Body of pancreas (tissue), 4 donors: Measurements from ENCODE around the gene IL17RB. TPM values are rescaled to one million over a fixed set of nuclear protein-coding genes. Genes with fewer than 3 reads are reported as not detected.

ENCODE experiments used
- ATAC-seq: fragments of 150-250 bp; one replicate; pipeline ENCODE4 v1.9.1; 2016
- DNase-seq, 4 donors: peaks; one replicate each; pipeline ENCODE4 v3.0.0-alpha.2; 2019
- H3K27ac ChIP-seq, 4 donors: fragments of 200-600 bp; sonication (generic); 1 replicate in 3 of 4; 2 replicates in 1 of 4; pipeline versions ENCODE4 v1.5.1 to v1.6.1; 2016 to 2019; ENCODE audit warnings: mild to moderate bottlenecking in 1 of 4, mixed read lengths in 1 of 4, moderate library complexity in 1 of 4
- H3K27me3 ChIP-seq, 2 donors: fragments of 200-600 bp; sonication (generic); one replicate each; pipeline ENCODE4 v1.6.0; 2016; ENCODE audit warnings: mild to moderate bottlenecking in 1 of 2
- H3K36me3 ChIP-seq, 2 donors: fragments of 200-600 bp; sonication (generic); replicated peaks in 1 of 2; 2 replicates each; pipeline ENCODE4 v1.5.1; 2016; ENCODE audit warnings: low read depth in 2 of 2; ENCODE audit not compliant: insufficient read depth in 1 of 2
- H3K4me1 ChIP-seq: fragments of 200-600 bp; sonication (generic); one replicate; pipeline ENCODE4 v1.6.0; 2016
- H3K4me3 ChIP-seq, 2 donors: fragments of 200-600 bp; sonication (generic); 1 replicate in 1 of 2; 2 replicates in 1 of 2; pipeline ENCODE4 v1.5.1; 2016 to 2019
- H3K9me3 ChIP-seq, 3 donors: fragments of 200-600 bp; sonication (generic); 1 replicate in 2 of 3; 2 replicates in 1 of 3; pipeline ENCODE4 v1.5.1; 2016
- CTCF ChIP-seq, 7 experiments: fragments of 450-650 bp in 4 of 7; fragments of 200-600 bp in 3 of 7; sonication (generic) in 3 of 7; IDR thresholded peaks; one replicate each; pipeline ENCODE4 v1.5.1; 2016 to 2019; ENCODE audit warnings: antibody characterized with exemption in 7 of 7
- POLR2A ChIP-seq, 3 donors: fragments of 450-650 bp; IDR thresholded peaks; one replicate each; pipeline ENCODE4 v1.6.1; 2016; ENCODE audit warnings: antibody characterized with exemption in 3 of 3, mild to moderate bottlenecking in 2 of 3
- WGBS, 2 donors: methylation state at CpG; one replicate each; pipeline ENCODE4 v1.1.5; 2017; 5-methylcytosine and 5-hydroxymethylcytosine counted together
- intact Hi-C: fragments of 100-400 bp; cut with DNase I; formaldehyde crosslinking; loops from one replicate; pipeline ENCODE4 v1.15.1; 2023
- total RNA-seq, 2 donors: library from RNA; depleted of rRNA; stranded (reverse); fragments of >200 nt; gene quantifications; one replicate each; pipeline ENCODE4 v1.1.0, GENCODE V29; 2016

The IL17RB gene
- total RNA-seq, 2 donors from 2014 or later = 16.5 to 17.6 TPM

- Histone ChIP-seq H3K4me1 (peaks cover 21% of the 10 kb centered on the region), H3K27ac (peak overlapping the region; percentile 38 to 81 (median 62)), H3K4me3 (no peak overlapping the region), H3K9me3 (no peaks in the 10 kb centered on the region), H3K36me3 (no peaks in the 10 kb centered on the region), H3K27me3 (no peaks in the 10 kb centered on the region)
- TF ChIP-seq CTCF (IDR thresholded peaks at IDR 0.05) (no peak), POLR2A (IDR thresholded peaks at IDR 0.05) (no peak)
- 53 to 71% methylated on average over 8 to 15 of the region's 15 CpGs for WGBS, 2 donors
- no peak for DNase-seq
- no peak for ATAC-seq
- intact Hi-C loops = no loop called here
Measured at GRCh38 chr3:53807117-53807810, 39.1 kb upstream of the IL17RB start.

GRCh38 chr3:53808496-53808895 lies 37.9 kb upstream of the IL17RB start:
- WGBS, 2 donors = 90 to 93% methylated on average over 13 of the region's 13 CpGs
- no peak for TF ChIP-seq CTCF (IDR thresholded peaks at IDR 0.05)
- TF ChIP-seq POLR2A (IDR thresholded peaks at IDR 0.05) = no peak
- H3K9me3 ChIP-seq = no peaks in the 10 kb centered on the region
- no peaks in the 10 kb centered on the region for H3K36me3 ChIP-seq
- H3K27me3 ChIP-seq = no peaks in the 10 kb centered on the region
- no peak overlapping the region for H3K4me3 ChIP-seq
- no peak for DNase-seq
- H3K4me1 ChIP-seq = peaks cover 21% of the 10 kb centered on the region
- H3K27ac ChIP-seq = no peak overlapping the region
- intact Hi-C loops = no loop called here
- no peak for ATAC-seq

- Histone ChIP-seq H3K4me1 (peaks cover 21% of the 10 kb centered on the region), H3K27me3 (no peaks in the 10 kb centered on the region), H3K9me3 (no peaks in the 10 kb centered on the region), H3K36me3 (no peaks in the 10 kb centered on the region), H3K4me3 (no peak overlapping the region), H3K27ac (no peak overlapping the region)
- intact Hi-C loops = no loop called here
- DNase-seq = no peak
- no peak for TF ChIP-seq POLR2A (IDR thresholded peaks at IDR 0.05)
- no peak for TF ChIP-seq CTCF (IDR thresholded peaks at IDR 0.05)
- no peak for ATAC-seq
- WGBS, 2 donors = 79 to 81% methylated on average over 10 to 12 of the region's 12 CpGs
Measured at GRCh38 chr3:53809267-53809666, 37.1 kb upstream of the IL17RB start.

GRCh38 chr3:53809764-53810400 lies 36.5 kb upstream of the IL17RB start:
- no peak overlapping the region for H3K4me3 ChIP-seq
- H3K9me3 ChIP-seq = no peaks in the 10 kb centered on the region
- DNase-seq (no peak), ATAC-seq (no peak)
- H3K27ac ChIP-seq = no peak overlapping the region
- TF ChIP-seq POLR2A (IDR thresholded peaks at IDR 0.05) (no peak), CTCF (IDR thresholded peaks at IDR 0.05) (no peak)
- WGBS, 2 donors = 82 to 83% methylated on average over 26 to 28 of the region's 28 CpGs
- peaks cover 21% of the 10 kb centered on the region for H3K4me1 ChIP-seq
- intact Hi-C loops = no loop called here
- peaks cover 0 to under 1% of the 10 kb centered on the region in 2 donors for H3K36me3 ChIP-seq
- H3K27me3 ChIP-seq = no peaks in the 10 kb centered on the region
